ENCODE data around the gene IGFALS.

DNA sequence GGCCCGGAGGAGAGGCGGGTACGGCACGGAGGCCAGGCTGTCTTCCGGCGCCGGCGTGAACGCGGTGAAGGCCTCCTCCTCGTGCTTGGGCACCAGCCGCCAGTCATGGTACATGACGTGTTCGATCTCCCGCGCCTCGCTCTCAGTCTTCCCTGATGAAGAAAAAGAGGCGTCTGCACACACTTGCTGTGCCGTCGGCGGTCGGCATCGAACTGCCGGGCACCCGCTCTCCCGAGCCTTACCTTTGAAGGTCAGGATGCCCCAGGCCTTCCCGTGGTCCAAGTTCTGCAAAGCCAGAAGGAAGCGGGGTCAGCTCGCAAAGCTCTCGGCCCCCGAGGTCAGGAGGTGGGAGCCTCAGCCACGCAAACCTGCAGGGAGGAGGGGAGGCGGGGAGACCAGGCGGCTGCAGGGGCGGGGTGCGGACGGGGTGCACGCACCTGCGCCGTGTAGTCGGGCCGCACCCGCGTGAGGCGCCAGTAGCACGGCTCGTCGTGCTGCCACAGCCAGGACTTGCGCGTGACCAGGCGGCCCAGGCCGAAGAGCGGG, 21.1 kb downstream of the IGFALS start, which contains the start of gene EME2:
- TF ChIP-seq EP300 (IDR thresholded peaks at IDR 0.05) (no peak), CTCF (IDR thresholded peaks at IDR 0.05) (no peak), POLR2A (IDR thresholded peaks at IDR 0.05) (no peak)

Data from ovary (tissue), 3 donors.